Transverse colon (tissue), 4 donors: ENCODE data around the gene SUPT5H.

Source experiments
- EP300 ChIP-seq: sonication (generic); formaldehyde crosslinking; IDR thresholded peaks from one replicate; pipeline ENCODE4 v1.6.1; 2017; ENCODE audit warnings: antibody characterized with exemption, low read depth
- POLR2A ChIP-seq: fragments of 450-650 bp; IDR thresholded peaks from one replicate; pipeline ENCODE4 v1.6.1; 2016; ENCODE audit warnings: antibody characterized with exemption, mild to moderate bottlenecking, moderate library complexity
- POLR2AphosphoS5 ChIP-seq, 3 donors: sonication (generic); formaldehyde crosslinking; IDR thresholded peaks; one replicate each; pipeline ENCODE4 v1.6.1; 2016; ENCODE audit warnings: antibody characterized with exemption in 3 of 3
- TF ChIP-seq, protein P1 (sequence below), 5 experiments: fragments of 200-600 bp in 3 of 5; fragments of 450-650 bp in 2 of 5; sonication (generic) in 3 of 5; IDR thresholded peaks; 1 replicate in 2 of 5; 2 replicates in 3 of 5; pipeline ENCODE4 v1.5.1; 2016 to 2017; ENCODE audit warnings: antibody characterized with exemption in 5 of 5, inconsistent platforms in 3 of 5, mild to moderate bottlenecking in 2 of 5, moderate library complexity in 1 of 5

DNA sequence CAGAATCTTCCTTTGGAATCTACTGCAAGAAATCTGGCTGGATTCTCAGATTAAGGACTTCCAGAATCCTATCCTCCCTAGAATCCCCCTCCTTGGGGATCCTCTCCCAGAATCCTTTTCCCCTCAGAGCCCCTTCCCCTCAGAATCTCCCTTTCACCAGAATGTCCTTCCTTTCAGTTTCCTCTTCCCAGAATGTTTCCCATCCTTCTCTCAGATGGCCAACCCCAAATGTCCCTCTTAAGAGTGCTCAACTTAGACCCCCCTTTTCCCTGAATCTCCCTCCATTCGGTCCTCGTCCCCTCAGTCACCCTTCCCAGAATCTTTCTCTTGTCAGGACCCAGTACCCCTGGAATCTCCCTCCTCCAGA is 9.0 kb upstream of the SUPT5H start:
- TF ChIP-seq, protein P1, sequence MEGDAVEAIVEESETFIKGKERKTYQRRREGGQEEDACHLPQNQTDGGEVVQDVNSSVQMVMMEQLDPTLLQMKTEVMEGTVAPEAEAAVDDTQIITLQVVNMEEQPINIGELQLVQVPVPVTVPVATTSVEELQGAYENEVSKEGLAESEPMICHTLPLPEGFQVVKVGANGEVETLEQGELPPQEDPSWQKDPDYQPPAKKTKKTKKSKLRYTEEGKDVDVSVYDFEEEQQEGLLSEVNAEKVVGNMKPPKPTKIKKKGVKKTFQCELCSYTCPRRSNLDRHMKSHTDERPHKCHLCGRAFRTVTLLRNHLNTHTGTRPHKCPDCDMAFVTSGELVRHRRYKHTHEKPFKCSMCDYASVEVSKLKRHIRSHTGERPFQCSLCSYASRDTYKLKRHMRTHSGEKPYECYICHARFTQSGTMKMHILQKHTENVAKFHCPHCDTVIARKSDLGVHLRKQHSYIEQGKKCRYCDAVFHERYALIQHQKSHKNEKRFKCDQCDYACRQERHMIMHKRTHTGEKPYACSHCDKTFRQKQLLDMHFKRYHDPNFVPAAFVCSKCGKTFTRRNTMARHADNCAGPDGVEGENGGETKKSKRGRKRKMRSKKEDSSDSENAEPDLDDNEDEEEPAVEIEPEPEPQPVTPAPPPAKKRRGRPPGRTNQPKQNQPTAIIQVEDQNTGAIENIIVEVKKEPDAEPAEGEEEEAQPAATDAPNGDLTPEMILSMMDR (IDR thresholded peaks at IDR 0.05), result no peak
- no peak for TF ChIP-seq POLR2A
- no peak for TF ChIP-seq POLR2AphosphoS5 (IDR thresholded peaks at IDR 0.05)
- TF ChIP-seq EP300, result no peak
